ENCODE results near the gene COBLL1.

DNA sequence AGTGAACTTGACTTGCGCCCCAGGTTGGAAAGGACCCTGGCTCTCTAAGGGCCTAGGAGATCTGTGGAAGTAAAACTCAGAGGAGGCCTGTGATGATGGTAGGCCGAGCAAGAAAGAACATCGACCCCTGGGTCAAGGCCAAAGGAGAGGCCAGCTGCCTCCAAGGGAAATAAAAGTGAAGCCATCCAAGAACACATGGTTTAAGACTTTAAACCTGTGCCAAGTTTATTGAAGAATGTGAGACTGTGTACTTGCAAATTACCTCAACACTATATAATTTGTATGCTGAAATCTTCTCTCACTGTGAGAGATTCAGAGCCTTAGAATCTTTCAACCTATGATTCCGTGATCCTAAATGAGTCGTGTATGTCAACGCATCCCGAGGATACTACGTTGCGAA is 40.7 kb upstream of the COBLL1 start:
- TF ChIP-seq CTCF (IDR thresholded peaks at IDR 0.05; ENCODE audit: low read depth, low read length) (no peak), POLR2A (IDR thresholded peaks at IDR 0.05; ENCODE audit: extremely low read depth, insufficient read length) (no peak)
